Smooth muscle cell (in vitro differentiated cells): Measurements from ENCODE around the gene XRCC6. TPM values are rescaled to one million over a fixed set of nuclear protein-coding genes. Genes with fewer than 3 reads are reported as not detected.
"Not testable (repeated sequence)": the region's sequence is repeated elsewhere in the genome, so short reads cannot be mapped to it uniquely, and the experiment has no call there.

ENCODE experiments used
- DNase-seq: peaks from one replicate; lab custom pipeline; 2025; ENCODE audit not compliant: unreplicated experiment; lab: John Stamatoyannopoulos, UW
- H2AFZ ChIP-seq: fragments of 200-600 bp; sonication (generic); 2 replicates; pipeline ENCODE4 v1.6.0; 2016; ENCODE audit warnings: antibody characterized with exemption, low read depth, mild to moderate bottlenecking
- H3F3A ChIP-seq: fragments of 200-600 bp; sonication (generic); 2 replicates; pipeline ENCODE4 v1.6.0; 2017; ENCODE audit warnings: antibody characterized with exemption, low read depth
- H3K27ac ChIP-seq: fragments of 200-600 bp; sonication (generic); 2 replicates; pipeline ENCODE4 v1.5.1; 2016; ENCODE audit warnings: low read depth, mild to moderate bottlenecking
- H3K27me3 ChIP-seq: fragments of 200-600 bp; sonication (generic); 2 replicates; pipeline ENCODE4 v1.6.1; 2016; ENCODE audit warnings: low read depth, mild to moderate bottlenecking
- H3K36me3 ChIP-seq: fragments of 200-600 bp; sonication (generic); 2 replicates; pipeline ENCODE4 v1.5.1; 2016; ENCODE audit warnings: low read depth
- H3K4me1 ChIP-seq: fragments of 200-600 bp; sonication (generic); 2 replicates; pipeline ENCODE4 v1.5.1; 2016; ENCODE audit warnings: low read depth
- H3K4me2 ChIP-seq: fragments of 200-600 bp; sonication (generic); 2 replicates; pipeline ENCODE4 v1.6.0; 2016; ENCODE audit warnings: mild to moderate bottlenecking
- H3K4me3 ChIP-seq: fragments of 200-600 bp; sonication (generic); 2 replicates; pipeline ENCODE4 v1.5.1; 2016; ENCODE audit warnings: mild to moderate bottlenecking
- H3K79me2 ChIP-seq: fragments of 200-600 bp; sonication (generic); 2 replicates; pipeline ENCODE4 v1.6.0; 2016; ENCODE audit warnings: low read depth, mild to moderate bottlenecking
- H3K9ac ChIP-seq: fragments of 200-600 bp; sonication (generic); 2 replicates; pipeline ENCODE4 v1.6.0; 2016; ENCODE audit warnings: low read depth
- H3K9me3 ChIP-seq: fragments of 200-600 bp; sonication (generic); replicated peaks from 2 replicates; pipeline ENCODE4 v1.5.1; 2016; ENCODE audit warnings: low read depth
- H4K20me1 ChIP-seq: fragments of 200-600 bp; sonication (generic); 2 replicates; pipeline ENCODE4 v1.6.0; 2016; ENCODE audit warnings: low read depth
- CTCF ChIP-seq: fragments of 200-600 bp; sonication (generic); IDR thresholded peaks from 2 replicates; pipeline ENCODE4 v1.5.1; 2017; ENCODE audit warnings: borderline replicate concordance, mild to moderate bottlenecking, antibody characterized with exemption; ENCODE audit not compliant: insufficient read depth, poor library complexity, severe bottlenecking
- WGBS: methylation state at CpG from one replicate; pipeline ENCODE4 v1.1.7; 2016; ENCODE audit warnings: low lambda C conversion rate; 5-methylcytosine and 5-hydroxymethylcytosine counted together
- polyA plus RNA-seq: library from polyadenylated mRNA; unstranded; fragments of >200 nt; fragmentation: Nextera tagmentation; extraction: Ambion mirVana; gene quantifications from 2 replicates; pipeline ENCODE4 v1.2.1, GENCODE V29; 2016
- total RNA-seq: library from RNA; depleted of rRNA; stranded (reverse); fragments of >200 nt; gene quantifications from 2 replicates; pipeline ENCODE4 v1.2.3, GENCODE V29; 2014

XRCC6 gene
- total and polyA plus RNA-seq, 2 experiments from 2014 or later, result 186 to 264 TPM

- peak overlapping the region; percentile 99 for H3K4me2 ChIP-seq
- no peaks in the 10 kb centered on the region for H3K9me3 ChIP-seq
- peak overlapping the region; percentile 85 for H2AFZ ChIP-seq
- no peak for DNase-seq
- H3F3A ChIP-seq, result no peaks in the 10 kb centered on the region
- H3K36me3 ChIP-seq, result no peaks in the 10 kb centered on the region
- peaks cover 16% of the 10 kb centered on the region for H3K4me1 ChIP-seq
- peak overlapping the region; percentile 87 for H3K27ac ChIP-seq
- peaks cover 81% of the 10 kb centered on the region for H3K79me2 ChIP-seq
- 3% methylated on average over 24 of the region's 24 CpGs for WGBS
- TF ChIP-seq CTCF, result no peak
- H4K20me1 ChIP-seq, result peaks cover 43% of the 10 kb centered on the region
- peak overlapping the region; percentile 92 for H3K4me3 ChIP-seq
- H3K9ac ChIP-seq, result peak overlapping the region; percentile 89
- H3K27me3 ChIP-seq, result no peaks in the 10 kb centered on the region
Observed at GRCh38 chr22:41619979-41620588, 1.0 kb upstream of the XRCC6 start.

- Histone ChIP-seq H3K27ac (peak within 1 kb of the TSS; percentile 98), H3K4me3 (peak within 1 kb of the TSS; percentile 92), H3F3A (no peaks in the 10 kb centered on the region), H3K4me1 (peaks cover 16% of the 10 kb centered on the region), H3K9me3 (no peaks in the 10 kb centered on the region), H4K20me1 (peaks cover 46% of the 10 kb centered on the region), H3K9ac (peak within 1 kb of the TSS; percentile 96), H3K27me3 (no peaks in the 10 kb centered on the region), H3K79me2 (peaks cover 82% of the 10 kb centered on the region), H3K36me3 (no peaks in the 10 kb centered on the region), H2AFZ (peak within 1 kb of the TSS; percentile 87), H3K4me2 (peak within 1 kb of the TSS; percentile 99)
- DNase-seq, result no peak
- WGBS, result 0% methylated on average over 12 of the region's 40 CpGs
- no peak for TF ChIP-seq CTCF
Observed at GRCh38 chr22:41620589-41621098, 451 bp upstream of the XRCC6 start, which contains the start of gene DESI1. Gene DESI1, minus strand, starts transcription at chr22:41621043. Its CDS starts 204 bp downstream, at chr22:41620839.

GRCh38 chr22:41621911-41622179 is 750 bp downstream of the XRCC6 start:
- Histone ChIP-seq H3K9me3 (no peaks in the 10 kb centered on the region), H4K20me1 (peaks cover 48% of the 10 kb centered on the region), H3K27ac (peak overlapping the region; percentile 98), H3K4me2 (peak overlapping the region; percentile 90), H2AFZ (peak overlapping the region; percentile 87), H3K4me1 (peaks cover 16% of the 10 kb centered on the region), H3K27me3 (no peaks in the 10 kb centered on the region), H3K36me3 (no peaks in the 10 kb centered on the region), H3K9ac (peak overlapping the region; percentile 96), H3K79me2 (peaks cover 80% of the 10 kb centered on the region), H3K4me3 (peak overlapping the region; percentile 92), H3F3A (no peaks in the 10 kb centered on the region)
- DNase-seq, result no peak
- WGBS, result 6% methylated on average over 8 of the region's 8 CpGs
- no peak for TF ChIP-seq CTCF

GRCh38 chr22:41625577-41625976 is 4.5 kb downstream of the XRCC6 start:
- H4K20me1 ChIP-seq, result peaks cover 57% of the 10 kb centered on the region
- no peak overlapping the region for H3K27ac ChIP-seq
- peaks cover 6% of the 10 kb centered on the region for H3K4me1 ChIP-seq
- H3K27me3 ChIP-seq, result no peaks in the 10 kb centered on the region
- TF ChIP-seq CTCF, result no peak
- H3K4me2 ChIP-seq, result no peak overlapping the region
- H3F3A ChIP-seq, result no peaks in the 10 kb centered on the region
- DNase-seq, result no peak
- no peak overlapping the region for H3K4me3 ChIP-seq
- H3K36me3 ChIP-seq, result peaks cover 15% of the 10 kb centered on the region
- no peak overlapping the region for H3K9ac ChIP-seq
- no peaks in the 10 kb centered on the region for H3K9me3 ChIP-seq
- no peak overlapping the region for H2AFZ ChIP-seq
- H3K79me2 ChIP-seq, result peaks cover 68% of the 10 kb centered on the region
- 98% methylated on average over 7 of the region's 7 CpGs for WGBS

- H3K9ac ChIP-seq, H3K4me3 ChIP-seq, H3K4me2 ChIP-seq, H3K27me3 ChIP-seq, H2AFZ ChIP-seq, DNase-seq, H3K4me1 ChIP-seq, H3K9me3 ChIP-seq, H3F3A ChIP-seq, H3K27ac ChIP-seq: not testable (repeated sequence)
- Histone ChIP-seq H4K20me1 (peaks cover 65% of the 10 kb centered on the region), H3K36me3 (peaks cover 22% of the 10 kb centered on the region), H3K79me2 (peaks cover 31% of the 10 kb centered on the region)
- 100% methylated on average over 11 of the region's 28 CpGs for WGBS
Observed at GRCh38 chr22:41631115-41631514, 10.0 kb downstream of the XRCC6 start.
